Tibial nerve (tissue), 4 donors: Measurements from ENCODE around the gene SHLD2.

Source experiments
- CTCF ChIP-seq, 5 experiments: fragments of 200-600 bp in 3 of 5; fragments of 450-650 bp in 2 of 5; sonication (generic) in 3 of 5; IDR thresholded peaks; one replicate each; pipeline ENCODE4 v1.5.1; 2016 to 2019; ENCODE audit warnings: antibody characterized with exemption in 5 of 5, mild to moderate bottlenecking in 3 of 5, moderate library complexity in 2 of 5
- EP300 ChIP-seq, 2 donors: sonication (generic); formaldehyde crosslinking; IDR thresholded peaks; one replicate each; pipeline ENCODE4 v1.6.1; 2017; ENCODE audit warnings: antibody characterized with exemption in 2 of 2, mild to moderate bottlenecking in 1 of 2
- POLR2A ChIP-seq, 2 donors: fragments of 450-650 bp; IDR thresholded peaks; one replicate each; pipeline ENCODE4 v1.6.1; 2017; ENCODE audit warnings: antibody characterized with exemption in 2 of 2, mild to moderate bottlenecking in 2 of 2, moderate library complexity in 2 of 2

GRCh38 chr10:87064651-87065050 lies 30.4 kb upstream of the SHLD2 start:
- TF ChIP-seq CTCF (IDR thresholded peaks at IDR 0.05) (no peak), POLR2A (IDR thresholded peaks at IDR 0.05) (no peak), EP300 (IDR thresholded peaks at IDR 0.05) (no peak)
